ENCODE data around the gene ASTL. TPM values are rescaled to one million over a fixed set of nuclear protein-coding genes. Genes with fewer than 3 reads are reported as not detected.
A peak's percentile ranks its signal among the peaks of the same experiment; 100 is the strongest.

The ASTL gene
- polyA plus RNA-seq, 3 donors, result 0.71 TPM; not detected in 2

DNA sequence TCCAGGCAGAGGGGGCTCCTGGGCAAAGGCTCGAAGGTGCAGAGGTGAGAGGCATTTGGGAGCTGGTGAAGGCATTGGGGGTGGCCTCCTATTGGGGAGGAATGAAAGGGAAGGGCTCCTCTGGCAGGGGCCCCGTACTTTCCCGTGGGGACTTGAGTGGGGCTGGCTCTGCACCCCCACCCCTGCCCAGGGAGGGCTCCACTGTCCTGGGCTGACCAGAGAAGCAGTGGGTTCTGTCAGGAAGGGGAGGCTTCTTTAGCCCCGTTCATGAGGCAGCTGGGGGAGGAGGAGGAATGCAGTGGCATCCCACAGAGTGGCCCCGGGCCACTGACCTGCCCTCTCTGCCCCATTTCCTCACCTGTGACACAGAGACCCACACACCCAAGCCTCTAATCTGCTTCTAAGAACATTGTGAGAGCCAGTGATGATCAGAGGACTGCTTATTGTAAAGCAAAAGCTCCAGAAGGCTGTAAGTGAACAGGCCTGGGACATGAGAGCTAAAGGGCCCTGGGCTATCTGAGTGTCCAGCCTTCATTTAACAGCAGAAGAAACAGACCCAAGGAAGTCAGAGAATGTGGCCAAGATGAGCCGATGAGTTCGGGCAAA is 65.0 kb downstream of the ASTL start:
- Histone ChIP-seq H3K27ac (ENCODE audit: low read depth in 1 of 2, low read length in 2 of 2) (no peak overlapping the region), H3K79me2 (ENCODE audit: insufficient read depth, low read length) (no peaks in the 10 kb centered on the region), H3K9ac (ENCODE audit: insufficient read depth, low read length, poor library complexity, severe bottlenecking) (no peak overlapping the region), H3K9me3 (replicated peaks in 1 of 2; ENCODE audit: control insufficient read depth in 1 of 2, insufficient read depth in 1 of 2, low read length in 2 of 2) (no peaks in the 10 kb centered on the region), H3K4me3 (replicated peaks in 1 of 3; ENCODE audit: low read depth in 2 of 3, low read length in 3 of 3) (no peak overlapping the region), H3K27me3 (ENCODE audit: control insufficient read depth in 2 of 2, insufficient read depth in 2 of 2, low read length in 2 of 2) (no peaks in the 10 kb centered on the region), H4K20me1 (ENCODE audit: insufficient read depth, low read length) (no peaks in the 10 kb centered on the region), H2AFZ (ENCODE audit: insufficient read depth, low read depth, low read length, poor library complexity, severe bottlenecking) (no peak overlapping the region), H3K4me2 (replicated peaks; ENCODE audit: extremely low read depth, low read length, poor library complexity, severe bottlenecking) (no peak overlapping the region), H3K36me3 (replicated peaks in 1 of 2; ENCODE audit: control insufficient read depth in 1 of 2, insufficient read depth in 2 of 2, low read length in 2 of 2) (no peaks in the 10 kb centered on the region), H3K4me1 (ENCODE audit: control insufficient read depth in 1 of 2, insufficient read depth in 2 of 2, low read length in 2 of 2) (no peaks in the 10 kb centered on the region)
- Mint-ChIP-seq H3K27ac (peak overlapping the region in 1 of 7 donors; percentile 73), H3K27me3 (ENCODE audit: low read depth in 3 of 3) (peaks cover 3 to 8% (median 4%) of the 10 kb centered on the region in 3 donors), H3K36me3 (no peaks in the 10 kb centered on the region), H3K4me3 (no peak overlapping the region), H3K9me3 (peaks cover 0 to 9% (median 5%) of the 10 kb centered on the region in 7 donors), H3K4me1 (no peaks in the 10 kb centered on the region)
- intact Hi-C loops (cut with micrococcal nuclease), result no loop called here
- TF ChIP-seq, protein P1, sequence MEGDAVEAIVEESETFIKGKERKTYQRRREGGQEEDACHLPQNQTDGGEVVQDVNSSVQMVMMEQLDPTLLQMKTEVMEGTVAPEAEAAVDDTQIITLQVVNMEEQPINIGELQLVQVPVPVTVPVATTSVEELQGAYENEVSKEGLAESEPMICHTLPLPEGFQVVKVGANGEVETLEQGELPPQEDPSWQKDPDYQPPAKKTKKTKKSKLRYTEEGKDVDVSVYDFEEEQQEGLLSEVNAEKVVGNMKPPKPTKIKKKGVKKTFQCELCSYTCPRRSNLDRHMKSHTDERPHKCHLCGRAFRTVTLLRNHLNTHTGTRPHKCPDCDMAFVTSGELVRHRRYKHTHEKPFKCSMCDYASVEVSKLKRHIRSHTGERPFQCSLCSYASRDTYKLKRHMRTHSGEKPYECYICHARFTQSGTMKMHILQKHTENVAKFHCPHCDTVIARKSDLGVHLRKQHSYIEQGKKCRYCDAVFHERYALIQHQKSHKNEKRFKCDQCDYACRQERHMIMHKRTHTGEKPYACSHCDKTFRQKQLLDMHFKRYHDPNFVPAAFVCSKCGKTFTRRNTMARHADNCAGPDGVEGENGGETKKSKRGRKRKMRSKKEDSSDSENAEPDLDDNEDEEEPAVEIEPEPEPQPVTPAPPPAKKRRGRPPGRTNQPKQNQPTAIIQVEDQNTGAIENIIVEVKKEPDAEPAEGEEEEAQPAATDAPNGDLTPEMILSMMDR (IDR thresholded peaks at IDR 0.05), result no peak
- 84% methylated on average over 5 of the region's 7 CpGs for WGBS (ENCODE audit: insufficient coverage)
- DNase-seq, result no peak

Other genes with a start within 250 kb of the ASTL start
- 1 to 10 TPM in 2 of 3 donors, under 1 TPM in 1; 0.95 to 1.1 (median 1.1) TPM for gene ANKRD36C, start 146.7 kb downstream of the ASTL start, polyA plus RNA-seq
- 1 to 10 TPM in 1 of 3 donors, under 1 TPM in 2; 0.44 to 1.6 (median 0.94) TPM for gene GPAT2, start 103.6 kb downstream of the ASTL start, polyA plus RNA-seq
- gene ADRA2B, start 21.9 kb downstream of the ASTL start, polyA plus RNA-seq, result 1 to 10 TPM in 1 of 3 donors, not detected in 2; 1.6 TPM
- gene DUSP2, start 6.9 kb upstream of the ASTL start, polyA plus RNA-seq, result 100 to 1,000 TPM in 1 of 3 donors, 10 to 100 TPM in 2; 48.4 to 392 (median 66.1) TPM
- 100 to 1,000 TPM in 2 of 3 donors, 10 to 100 TPM in 1; 38.0 to 179 (median 172) TPM for gene STARD7, start 70.3 kb upstream of the ASTL start, polyA plus RNA-seq
- gene TMEM127, start 127.5 kb upstream of the ASTL start, polyA plus RNA-seq, result 100 to 1,000 TPM in 1 of 3 donors, 10 to 100 TPM in 2; 72.3 to 107 (median 78.5) TPM
- gene CIAO1, start 127.7 kb upstream of the ASTL start, polyA plus RNA-seq, result 10 to 100 TPM; 73.7 to 93.8 (median 89.4) TPM
- 100 to 1,000 TPM in 1 of 3 donors, 10 to 100 TPM in 2; 27.2 to 122 (median 36.1) TPM for gene SNRNP200, start 167.0 kb upstream of the ASTL start, polyA plus RNA-seq
- gene ITPRIPL1, start 186.8 kb upstream of the ASTL start, polyA plus RNA-seq, result under 1 TPM; 0.18 to 0.50 (median 0.39) TPM
- under 1 TPM in 2 of 3 donors, not detected in 1; 0.19 to 0.23 TPM for gene NCAPH, start 197.3 kb upstream of the ASTL start, polyA plus RNA-seq